ENCODE measurements around the gene IKBKG.

- TF ChIP-seq CTCF (tag by site-specific recombination; IDR thresholded peaks at IDR 0.05): no peak
- no peak for TF ChIP-seq ZNF174 (tag by site-specific recombination; IDR thresholded peaks at IDR 0.05)
Observed at GRCh38 chrX:154509455-154509854, 38.0 kb upstream of the IKBKG start.
